Upper lobe of left lung (tissue), 4 donors: ENCODE measurements around the gene GMDS.

Experiments used
- EP300 ChIP-seq, 4 donors: sonication (generic); formaldehyde crosslinking; IDR thresholded peaks; one replicate each; pipeline ENCODE4 v1.5.1; 2017; ENCODE audit warnings: antibody characterized with exemption in 4 of 4, control low read depth in 2 of 4
- POLR2A ChIP-seq, 4 donors: fragments of 450-650 bp; IDR thresholded peaks; one replicate each; pipeline ENCODE4 v1.5.1; 2016 to 2017; ENCODE audit warnings: antibody characterized with exemption in 4 of 4, mild to moderate bottlenecking in 2 of 4
- POLR2AphosphoS5 ChIP-seq, 2 donors: sonication (generic); formaldehyde crosslinking; IDR thresholded peaks; one replicate each; pipeline ENCODE4 v1.5.1; 2017; ENCODE audit warnings: antibody characterized with exemption in 2 of 2
- TF ChIP-seq, protein P1 (sequence below), 6 experiments: fragments of 450-650 bp in 4 of 6; fragments of 200-600 bp in 2 of 6; sonication (generic) in 2 of 6; IDR thresholded peaks; one replicate each; pipeline ENCODE4 v1.5.1; 2016 to 2019; ENCODE audit warnings: antibody characterized with exemption in 6 of 6

DNA sequence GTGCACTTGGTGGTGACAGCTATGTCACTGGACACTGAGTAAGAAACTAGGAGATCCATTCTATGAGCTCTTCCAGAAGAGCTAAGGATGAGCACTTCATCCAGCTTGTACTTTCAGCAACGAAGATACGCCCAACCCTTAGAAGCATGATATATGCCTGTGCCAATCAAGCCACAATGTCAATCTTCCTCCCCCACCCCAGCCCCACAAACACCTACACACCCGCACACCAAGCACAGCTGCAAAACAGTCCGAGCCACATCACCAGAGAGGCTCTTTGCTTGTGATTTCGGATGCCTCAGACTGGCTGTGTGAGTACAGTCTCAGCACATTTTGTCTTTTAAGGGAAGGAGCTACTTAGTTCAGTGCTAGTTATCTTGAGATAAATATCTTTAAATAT is 375.2 kb downstream of the GMDS start:
- TF ChIP-seq, protein P1, sequence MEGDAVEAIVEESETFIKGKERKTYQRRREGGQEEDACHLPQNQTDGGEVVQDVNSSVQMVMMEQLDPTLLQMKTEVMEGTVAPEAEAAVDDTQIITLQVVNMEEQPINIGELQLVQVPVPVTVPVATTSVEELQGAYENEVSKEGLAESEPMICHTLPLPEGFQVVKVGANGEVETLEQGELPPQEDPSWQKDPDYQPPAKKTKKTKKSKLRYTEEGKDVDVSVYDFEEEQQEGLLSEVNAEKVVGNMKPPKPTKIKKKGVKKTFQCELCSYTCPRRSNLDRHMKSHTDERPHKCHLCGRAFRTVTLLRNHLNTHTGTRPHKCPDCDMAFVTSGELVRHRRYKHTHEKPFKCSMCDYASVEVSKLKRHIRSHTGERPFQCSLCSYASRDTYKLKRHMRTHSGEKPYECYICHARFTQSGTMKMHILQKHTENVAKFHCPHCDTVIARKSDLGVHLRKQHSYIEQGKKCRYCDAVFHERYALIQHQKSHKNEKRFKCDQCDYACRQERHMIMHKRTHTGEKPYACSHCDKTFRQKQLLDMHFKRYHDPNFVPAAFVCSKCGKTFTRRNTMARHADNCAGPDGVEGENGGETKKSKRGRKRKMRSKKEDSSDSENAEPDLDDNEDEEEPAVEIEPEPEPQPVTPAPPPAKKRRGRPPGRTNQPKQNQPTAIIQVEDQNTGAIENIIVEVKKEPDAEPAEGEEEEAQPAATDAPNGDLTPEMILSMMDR (IDR thresholded peaks at IDR 0.05): no peak
- TF ChIP-seq POLR2A (IDR thresholded peaks at IDR 0.05) (no peak), POLR2AphosphoS5 (IDR thresholded peaks at IDR 0.05) (no peak), EP300 (IDR thresholded peaks at IDR 0.05) (no peak)
